Right forelimb (tissue), 1 donor: ENCODE measurements around the gene CHD6.

Experiments
- DNase-seq: peaks from one replicate; pipeline ENCODE4 v3.0.0-alpha.2; 2018

The CHD6 gene

DNA sequence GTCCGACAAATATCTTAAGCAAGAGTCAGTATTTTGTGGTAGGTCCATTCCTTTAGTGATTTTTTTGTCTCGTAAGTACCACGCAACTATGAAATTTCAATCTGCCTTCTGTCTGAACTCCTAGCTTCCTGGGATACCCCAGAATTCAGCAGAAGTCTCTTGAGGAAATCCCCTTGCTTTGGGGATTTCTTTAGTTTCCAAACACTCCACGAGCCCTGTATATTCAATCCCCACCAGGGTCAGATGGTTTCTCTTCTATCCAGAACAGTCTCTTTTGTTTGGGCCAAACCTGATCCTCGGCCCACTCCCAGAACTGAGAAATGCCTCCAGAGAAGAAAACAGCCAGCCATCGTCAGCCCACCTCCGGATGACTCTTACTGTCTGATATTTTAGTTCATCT is 113.0 kb downstream of the CHD6 start:
- no peak for DNase-seq

DNA sequence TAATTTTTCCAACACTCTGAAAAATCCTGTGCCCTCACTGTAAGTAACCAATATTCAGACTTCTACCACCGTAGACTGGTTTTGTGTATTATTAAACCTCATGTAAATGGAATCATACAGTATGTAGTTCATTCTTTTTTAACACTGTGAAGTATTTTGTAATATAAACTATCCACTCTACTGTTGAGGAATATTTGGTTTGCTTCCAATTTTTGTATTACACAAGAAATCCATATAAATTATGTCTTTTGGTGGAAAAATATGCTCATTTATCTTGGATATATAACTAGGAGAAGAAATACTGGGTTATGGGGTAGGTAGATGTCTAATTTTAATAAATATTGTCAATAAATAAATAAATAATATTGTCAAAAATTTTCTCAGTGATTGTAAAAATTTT is 116.8 kb downstream of the CHD6 start:
- DNase-seq, result no peak

DNA sequence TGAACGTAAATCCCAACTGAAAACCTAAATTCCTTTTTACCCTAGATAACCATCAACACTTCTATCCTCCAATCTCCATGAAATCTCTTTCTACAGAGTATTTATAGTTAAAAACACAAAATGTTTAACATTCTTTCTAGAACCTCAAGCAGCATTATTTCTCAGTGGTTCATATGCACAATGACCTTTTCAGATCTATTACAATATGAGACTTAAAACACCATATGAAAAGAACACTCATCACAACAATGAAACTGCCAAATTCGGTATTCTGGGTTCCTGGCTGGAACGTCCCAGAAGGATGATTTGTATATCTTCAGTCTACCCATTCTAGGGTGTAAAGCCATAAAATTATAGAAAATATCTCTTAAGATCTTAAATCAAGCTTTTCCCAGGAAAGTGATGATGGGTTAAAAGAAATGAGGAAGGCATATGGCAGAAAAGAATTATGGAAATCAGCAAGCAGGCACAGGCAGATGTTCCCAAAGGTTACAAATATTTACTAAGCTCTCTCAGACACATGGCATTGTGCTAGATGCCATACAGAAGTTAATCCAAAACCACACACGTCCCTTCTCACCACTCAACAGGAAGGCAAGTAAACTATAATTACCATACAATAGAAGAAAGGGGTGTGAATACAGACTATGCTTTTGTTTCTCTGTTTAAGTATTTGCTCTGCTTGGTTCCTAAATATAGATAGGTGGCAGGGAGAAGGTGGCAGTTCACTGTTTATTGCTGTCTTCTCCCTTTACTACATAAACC is 118.0 kb downstream of the CHD6 start:
- no peak for DNase-seq

DNA sequence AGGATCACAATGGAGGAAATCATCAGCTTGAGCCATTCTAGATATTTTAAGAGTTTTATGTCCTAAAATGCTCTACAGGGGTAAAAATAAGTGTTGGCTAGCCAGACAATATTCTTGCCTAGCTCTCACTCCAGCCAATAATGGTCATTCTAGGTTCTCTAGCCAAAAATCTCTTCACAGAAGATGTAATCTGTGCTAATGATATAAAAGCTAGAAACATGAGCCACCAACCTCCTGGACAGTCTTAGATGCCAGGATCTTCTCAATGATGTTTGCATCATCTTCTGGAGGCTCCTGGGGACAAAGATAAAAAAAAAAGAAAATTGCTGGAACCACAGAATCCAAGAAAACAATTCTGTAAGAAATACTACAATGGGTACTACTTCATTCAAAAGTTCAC is 119.1 kb downstream of the CHD6 start:
- no peak for DNase-seq

DNA sequence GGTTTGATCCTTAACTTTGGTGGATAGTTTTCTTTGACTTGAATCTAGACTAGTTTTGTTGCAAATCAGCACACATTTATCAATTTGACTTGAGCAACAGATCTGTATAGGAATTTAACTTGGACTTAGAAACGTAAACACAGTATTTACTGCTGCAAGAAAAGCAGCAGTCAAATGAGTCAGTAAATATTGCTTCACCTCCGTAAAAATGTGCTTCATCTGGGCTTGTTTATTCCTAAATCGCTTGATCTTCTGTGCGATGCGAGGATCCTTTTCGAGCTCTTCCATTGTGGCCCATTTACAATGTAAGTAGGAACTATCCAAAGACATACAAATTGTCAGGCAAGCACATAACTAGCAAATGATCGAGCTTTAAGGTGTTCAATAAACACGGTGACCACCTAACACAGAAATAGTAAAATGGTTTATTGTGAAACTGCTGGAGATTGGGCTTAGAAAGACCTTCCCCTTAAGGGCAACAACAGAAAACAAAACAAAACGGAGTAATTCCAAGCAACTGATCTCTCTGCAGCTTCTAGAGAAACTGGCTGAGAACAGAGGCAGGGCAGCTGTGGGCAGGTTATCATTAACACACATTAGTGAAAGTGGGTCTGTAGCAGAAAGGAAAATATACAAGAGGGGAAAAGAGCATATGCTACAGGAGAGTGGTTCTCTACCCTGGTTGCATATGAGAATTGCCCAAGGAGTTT is 120.8 kb downstream of the CHD6 start:
- no peak for DNase-seq

DNA sequence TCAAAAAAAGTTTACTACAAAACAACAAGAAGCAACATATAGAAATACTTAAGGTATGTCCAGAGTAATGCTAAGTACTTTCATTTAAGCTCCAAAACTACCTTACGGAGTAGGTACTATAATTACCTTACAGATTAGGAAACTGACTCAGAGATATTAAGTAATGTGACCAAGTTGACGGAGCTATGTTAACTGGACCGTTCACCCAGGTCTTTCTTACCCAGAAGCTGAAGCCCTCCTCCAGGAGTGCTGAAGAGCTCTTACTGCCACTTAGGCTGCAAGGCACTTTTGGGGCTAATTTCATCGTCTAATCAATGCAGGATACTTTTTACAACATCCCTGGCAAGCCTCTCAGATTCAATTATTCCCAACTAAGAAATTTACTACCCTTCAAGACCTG is 123.7 kb downstream of the CHD6 start:
- DNase-seq, result no peak

DNA sequence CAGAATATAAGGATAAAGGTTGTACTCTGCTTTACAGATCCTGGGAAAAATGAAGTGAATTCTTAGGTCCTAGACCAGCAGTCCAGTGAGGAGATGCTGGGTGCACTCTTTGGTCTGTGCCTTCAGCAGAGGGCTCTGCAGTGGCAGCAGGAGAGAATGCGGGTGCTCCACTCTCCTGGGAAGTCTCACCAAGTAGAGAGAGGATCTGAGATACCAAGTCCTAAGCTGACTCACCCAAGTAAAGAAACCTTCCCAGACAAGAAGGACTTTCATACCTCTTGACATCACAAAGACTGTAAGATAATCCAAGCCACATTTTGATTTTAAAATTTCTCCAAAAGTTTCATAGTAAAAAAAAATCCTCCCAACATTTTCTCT is 134.6 kb downstream of the CHD6 start:
- DNase-seq, result no peak

DNA sequence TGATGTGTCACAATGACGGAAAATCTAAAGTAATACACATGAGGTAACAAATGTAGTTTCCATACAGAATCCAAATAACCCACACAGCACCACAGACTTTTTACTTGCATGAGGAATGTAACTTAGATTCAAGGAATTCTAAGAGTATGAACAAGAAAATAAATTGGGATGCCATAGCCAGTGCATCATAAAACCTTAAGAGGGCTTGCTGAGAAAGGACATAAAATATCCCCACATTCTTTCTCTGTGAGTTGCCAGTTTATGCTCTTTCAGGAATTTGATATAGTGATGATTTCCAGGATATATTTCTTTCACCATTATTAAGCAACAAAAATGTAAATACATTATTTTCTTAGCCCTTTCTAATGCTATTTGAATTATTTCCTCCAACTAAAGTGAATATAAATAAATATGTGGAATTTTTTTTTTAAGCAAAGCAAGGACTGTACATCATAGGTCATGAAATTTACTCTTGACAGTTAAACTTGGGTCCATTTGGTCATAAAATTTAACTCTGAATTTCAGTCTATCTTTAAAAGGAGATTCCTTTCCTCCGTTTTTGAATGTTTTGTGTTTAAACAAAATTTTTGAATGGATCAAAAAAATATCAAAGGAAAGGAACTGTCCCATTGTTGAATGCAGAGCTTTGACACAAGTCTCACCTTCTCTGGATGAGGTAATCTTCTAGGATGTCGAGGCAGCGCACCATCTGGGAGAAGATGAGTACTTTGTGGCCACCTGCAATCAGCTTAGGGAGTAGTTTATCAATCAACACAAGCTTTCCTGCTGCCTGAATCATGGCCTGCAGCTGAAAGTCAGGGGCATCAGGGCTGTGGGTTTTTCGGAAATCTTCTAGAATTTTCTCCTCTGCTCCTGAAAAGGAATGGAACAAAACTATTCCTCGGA is 135.3 kb downstream of the CHD6 start:
- no peak for DNase-seq

DNA sequence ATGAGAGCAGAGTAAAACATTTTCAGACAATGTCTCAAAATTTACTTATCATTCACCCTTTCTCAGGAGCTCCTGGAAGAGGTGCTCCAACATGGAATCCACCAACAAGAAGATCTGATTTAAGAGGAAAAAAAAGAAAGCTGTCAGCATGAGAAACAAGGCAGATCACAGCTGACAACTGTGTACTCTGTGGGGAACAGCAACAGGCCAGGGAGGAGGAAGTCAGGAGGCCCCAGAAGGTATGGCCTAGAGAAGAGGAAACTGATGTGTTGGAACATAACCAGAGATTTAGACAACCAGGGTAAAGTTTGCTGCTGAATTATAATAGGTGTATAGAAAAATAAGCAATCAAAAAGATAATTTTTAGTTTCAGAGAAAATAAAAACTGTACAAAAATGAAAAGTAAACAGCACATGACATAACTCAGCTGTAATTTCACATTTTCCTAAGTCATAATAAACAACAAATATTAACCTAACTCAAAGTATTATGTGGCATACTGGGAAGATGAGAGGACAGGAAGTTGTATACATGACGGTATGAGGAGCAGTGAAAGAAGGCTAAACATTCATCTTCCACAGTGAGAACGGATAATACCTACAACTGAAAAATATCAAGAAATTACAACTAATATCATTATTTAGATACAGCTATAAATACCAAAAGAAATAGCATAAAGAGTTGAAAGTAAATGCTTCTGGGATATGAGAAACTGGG is 138.0 kb downstream of the CHD6 start:
- DNase-seq, result no peak

DNA sequence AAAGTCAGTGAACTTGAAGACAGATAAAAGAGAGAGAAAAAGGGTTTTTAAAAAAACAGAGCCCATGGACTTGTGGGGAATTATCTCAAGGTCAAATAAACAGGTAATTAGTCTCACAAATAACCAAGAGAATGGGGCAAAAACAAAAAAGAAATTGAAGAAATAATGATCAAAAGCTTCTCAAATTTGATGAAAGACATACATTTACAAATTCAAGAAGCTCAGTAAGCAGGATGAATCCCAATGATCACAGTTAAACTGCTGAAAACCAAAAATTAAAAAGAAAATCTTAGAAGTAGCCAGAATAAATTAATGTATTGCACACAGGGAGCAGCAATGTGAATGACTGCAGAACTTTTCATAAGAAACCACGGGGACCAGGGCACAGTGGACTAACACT is 139.1 kb downstream of the CHD6 start:
- DNase-seq, result no peak

DNA sequence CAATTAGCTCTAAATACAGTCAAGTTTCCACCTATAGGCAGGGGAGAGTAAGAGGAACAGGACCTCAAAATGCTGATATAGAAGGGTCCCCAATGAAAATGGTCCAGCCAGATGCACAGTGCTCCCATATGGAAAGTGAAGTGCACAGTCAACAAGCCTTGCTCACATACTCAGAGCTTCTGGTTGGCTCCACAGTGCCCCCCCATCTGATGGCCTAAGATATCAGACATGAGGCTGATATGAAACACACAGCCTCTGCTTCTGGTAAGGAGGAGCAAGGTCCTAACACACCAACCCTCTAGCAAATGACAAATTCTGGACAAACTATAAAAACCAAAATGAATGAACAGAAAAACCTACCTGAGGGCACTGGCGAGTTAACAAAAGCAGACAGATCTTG is 140.2 kb downstream of the CHD6 start:
- no peak for DNase-seq

DNA sequence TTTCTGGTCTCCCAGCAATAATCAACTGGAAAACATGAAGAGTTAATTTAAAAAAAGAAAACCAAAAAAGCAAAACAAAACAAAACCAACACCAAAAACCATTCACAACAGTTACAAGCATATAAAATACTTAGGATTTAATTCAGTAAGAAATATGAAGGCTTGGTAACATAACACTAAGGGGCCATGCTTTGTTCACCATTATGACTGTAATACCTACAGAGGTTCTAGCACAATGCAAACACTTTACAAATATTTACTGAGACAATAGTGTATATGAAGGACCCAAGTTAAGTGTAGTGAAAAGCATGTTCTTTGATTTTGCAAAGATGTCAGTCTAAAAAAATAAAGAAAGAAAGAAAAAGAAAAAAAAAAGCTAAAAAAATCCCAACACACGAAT is 141.7 kb downstream of the CHD6 start:
- DNase-seq, result no peak

DNA sequence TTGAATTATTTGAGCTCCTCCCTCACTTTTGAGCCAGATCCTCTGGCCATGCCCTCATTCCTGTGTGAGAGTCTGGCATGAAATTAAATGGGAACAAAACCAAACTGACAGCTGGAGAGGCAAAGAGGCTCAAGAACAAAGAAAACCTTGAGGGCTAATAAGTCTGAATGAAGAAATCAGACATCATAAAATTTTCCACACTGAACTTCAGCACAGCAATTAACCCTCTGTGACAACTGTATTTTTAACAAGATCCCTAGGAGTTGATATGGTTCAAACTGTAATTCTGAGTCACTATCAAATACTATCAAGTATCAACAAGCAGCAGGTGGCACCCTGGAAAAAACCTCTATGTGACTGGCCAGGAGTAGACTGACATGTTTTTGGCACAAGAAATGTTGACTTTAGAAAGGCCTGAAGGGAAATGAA is 142.2 kb downstream of the CHD6 start:
- DNase-seq, result no peak

DNA sequence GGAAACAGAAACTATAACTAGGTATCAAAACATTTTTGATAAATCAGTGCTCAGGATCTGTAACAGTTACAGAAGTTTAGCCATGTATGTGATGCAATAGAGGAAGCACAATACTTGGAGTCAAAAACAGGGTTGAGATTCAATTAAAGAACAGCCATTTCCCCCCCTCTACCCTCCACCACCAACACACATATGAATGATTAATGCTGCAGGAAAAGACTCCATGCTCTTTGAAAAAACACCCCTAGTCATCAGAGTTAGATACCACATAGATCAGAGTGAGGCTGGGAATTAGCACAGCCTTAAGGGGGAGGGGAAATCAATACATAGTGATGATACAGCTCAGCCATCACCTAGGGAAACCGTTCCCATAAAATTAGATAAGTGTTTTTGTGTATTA is 142.7 kb downstream of the CHD6 start:
- no peak for DNase-seq

DNA sequence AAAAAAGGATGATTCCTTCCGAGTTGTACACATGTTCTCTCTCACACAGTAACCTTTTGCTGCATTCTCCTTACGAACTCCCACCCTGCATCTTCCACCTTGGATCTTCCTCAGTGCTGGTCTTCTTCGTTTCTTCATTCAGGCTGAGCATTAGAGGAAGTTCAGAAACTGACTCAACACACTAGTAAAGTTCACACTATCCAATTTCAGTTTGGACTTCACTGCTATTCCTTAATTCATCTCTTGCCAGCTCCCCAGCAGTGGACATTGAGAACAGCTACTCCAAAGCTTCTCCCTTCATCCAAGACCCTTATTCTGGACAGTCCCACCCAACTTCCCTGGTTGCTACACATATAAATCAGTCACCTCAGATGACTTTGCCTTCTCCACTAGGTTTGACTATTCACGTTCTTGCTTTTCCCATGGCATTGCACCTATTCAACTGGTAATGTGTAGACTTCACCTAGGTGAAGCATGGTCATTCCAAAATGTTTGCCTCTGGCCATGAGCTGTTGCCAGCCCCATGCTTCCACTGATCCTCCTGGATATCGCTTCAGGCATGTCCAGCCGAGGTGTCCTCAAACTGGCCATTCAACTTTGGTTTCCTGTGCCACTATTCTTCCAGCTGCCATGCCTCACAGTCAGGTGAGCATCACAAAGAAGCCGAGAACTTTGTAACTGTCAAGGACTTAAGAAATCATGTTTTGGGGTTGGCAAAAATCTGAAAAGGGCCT is 147.6 kb downstream of the CHD6 start:
- DNase-seq, result no peak

DNA sequence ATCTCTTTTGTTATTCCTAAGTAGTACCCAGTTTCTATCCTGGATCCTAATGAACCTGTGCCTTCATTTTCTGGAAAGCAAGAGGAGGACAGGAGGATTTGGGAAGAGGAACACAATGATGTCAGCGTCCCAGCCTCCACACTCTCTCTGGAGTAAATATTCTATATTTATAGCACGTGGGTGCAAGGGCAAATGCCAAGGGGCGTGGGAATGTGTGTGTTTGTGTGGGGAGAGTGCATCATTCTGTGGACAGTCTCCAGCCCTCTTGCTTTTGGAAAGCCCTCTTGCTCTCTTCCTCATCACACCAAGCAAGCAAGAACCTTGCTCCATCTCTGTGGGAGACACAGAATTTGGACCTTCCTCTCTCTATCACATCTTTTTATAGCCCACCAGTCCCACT is 148.3 kb downstream of the CHD6 start:
- no peak for DNase-seq

DNA sequence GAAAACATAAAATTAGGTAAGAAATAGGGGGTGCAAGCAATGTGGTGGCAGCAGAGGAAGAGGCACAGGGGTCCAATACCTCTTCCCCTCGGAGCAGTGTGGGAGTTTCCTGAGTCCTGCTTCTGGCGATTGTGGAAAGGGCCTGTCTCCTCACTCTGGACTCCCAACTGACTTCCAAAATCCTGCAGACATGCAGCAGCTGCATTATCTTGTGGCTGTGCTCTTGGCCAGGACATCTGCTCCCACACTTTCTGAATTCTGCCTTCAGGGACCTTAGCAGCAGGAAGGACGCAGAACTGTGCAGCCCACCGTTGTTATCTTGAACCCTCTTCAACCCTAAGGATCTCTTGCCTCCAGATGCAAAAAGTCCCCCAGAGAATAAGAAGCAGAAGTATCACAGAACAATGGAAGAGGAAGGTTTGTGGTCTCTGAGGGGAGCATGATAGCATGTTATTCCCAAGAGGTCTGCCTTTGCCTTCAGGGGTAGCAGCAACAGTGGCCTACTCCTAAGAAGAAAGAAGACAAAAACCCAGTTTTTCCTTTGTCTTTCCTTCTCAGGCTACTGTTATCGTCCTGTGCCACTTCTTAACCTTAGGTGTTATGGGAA is 149.1 kb downstream of the CHD6 start:
- no peak for DNase-seq

DNA sequence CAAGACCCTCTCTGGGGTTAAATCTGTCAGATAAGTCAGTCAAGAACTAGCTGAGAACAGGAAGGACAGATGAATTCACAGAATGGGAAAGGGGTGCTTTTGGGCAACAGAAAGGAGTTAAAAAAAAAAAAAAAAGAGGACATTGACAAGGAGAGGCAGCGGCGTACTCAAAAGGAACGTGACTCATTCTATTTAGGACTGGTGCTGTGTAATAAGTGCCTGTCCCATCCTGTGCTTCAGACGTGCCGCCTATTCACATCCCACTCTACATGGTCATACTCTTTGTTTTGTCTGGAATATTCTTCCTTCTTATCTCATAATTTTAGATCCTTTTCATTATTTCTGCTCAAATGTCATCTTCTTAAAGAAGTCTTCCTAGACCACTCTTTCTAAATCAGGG is 150.5 kb downstream of the CHD6 start:
- no peak for DNase-seq

DNA sequence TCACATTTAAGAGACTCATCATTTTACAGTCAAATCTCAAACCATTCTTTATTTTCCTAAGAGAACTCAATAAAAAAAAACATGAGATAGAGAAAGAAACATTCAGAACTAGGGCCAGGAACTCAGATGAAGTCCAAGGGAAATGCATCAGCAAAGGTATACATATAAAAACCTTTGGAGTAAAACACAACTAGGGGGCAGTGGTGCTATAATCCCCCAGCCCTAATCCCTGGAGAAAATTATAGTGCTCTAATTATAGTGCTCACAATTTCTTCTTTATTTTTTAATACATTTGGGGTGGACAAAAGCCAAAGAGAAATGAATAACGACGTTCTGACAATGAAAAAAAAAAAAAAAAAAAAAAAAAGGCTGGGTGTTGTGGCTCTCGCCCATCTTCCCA is 151.0 kb downstream of the CHD6 start:
- DNase-seq, result no peak

DNA sequence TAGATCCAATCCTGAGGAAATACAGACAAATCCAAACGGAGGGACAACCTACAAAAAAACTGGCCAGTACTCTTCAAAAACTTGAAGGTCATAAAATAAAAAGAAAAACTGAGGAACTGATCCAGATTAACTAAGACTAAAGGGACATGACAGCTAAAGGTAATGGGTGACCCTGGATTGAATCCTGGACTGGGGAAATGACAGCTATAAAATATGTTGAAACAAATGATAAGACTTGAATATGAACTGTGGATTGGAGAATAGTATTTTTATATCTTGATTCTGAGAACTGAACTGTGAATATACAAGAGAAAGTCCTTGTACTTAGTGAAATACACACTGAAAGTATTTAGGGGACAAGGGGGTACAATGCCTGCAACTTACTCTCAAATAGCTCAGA is 154.6 kb downstream of the CHD6 start:
- DNase-seq, result no peak

DNA sequence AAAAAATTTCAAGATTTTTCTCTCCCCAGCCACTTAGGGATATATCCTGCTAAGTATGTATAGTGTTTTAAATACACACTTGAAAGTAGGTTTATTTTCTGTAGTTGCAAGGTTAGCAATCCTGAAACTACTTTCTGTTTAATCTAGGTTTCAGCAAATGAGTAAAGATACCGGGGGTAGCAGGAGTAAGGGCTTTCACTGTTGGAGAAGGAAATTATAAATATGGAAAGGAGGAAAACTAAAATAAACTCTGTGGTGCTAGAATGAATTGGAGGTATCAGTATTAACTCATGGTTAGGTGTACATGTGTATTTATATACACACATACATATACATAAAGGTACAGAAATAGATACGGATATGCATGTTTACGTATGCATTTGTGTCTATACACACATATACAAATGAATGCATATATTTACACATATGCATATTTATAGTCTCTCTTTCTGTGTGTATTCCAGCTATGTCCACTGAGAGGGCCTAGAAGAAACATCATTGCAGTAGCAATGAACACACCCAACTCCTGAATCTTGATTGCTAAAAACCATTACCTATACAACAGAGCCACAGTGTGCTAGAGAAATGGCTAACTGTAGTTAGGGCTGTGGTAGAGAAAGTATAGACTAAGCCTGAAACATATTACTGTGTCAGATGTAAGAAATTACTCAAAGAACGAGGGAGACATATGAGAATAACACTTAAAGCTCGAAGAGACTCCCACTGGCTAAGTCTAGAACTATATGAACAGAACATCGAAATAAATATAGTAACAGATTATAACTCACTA is 155.6 kb downstream of the CHD6 start:
- DNase-seq, result no peak
